HEK293 (cell line): Measurements from ENCODE around the gene EFCAB10.

ENCODE experiments used
- GLIS1 ChIP-seq: fragments of 450-650 bp; formaldehyde crosslinking; IDR thresholded peaks from 2 replicates; pipeline ENCODE4 v1.5.1; 2016; ENCODE audit warnings: missing biosample characterization, missing genetic modification characterization
- HIC1 ChIP-seq: fragments of 450-650 bp; formaldehyde crosslinking; IDR thresholded peaks from 2 replicates; pipeline ENCODE4 v1.5.1; 2016; ENCODE audit warnings: missing biosample characterization, missing genetic modification characterization
- KLF8 ChIP-seq: fragments of 450-650 bp; formaldehyde crosslinking; IDR thresholded peaks from 2 replicates; pipeline ENCODE4 v1.5.1; 2016; ENCODE audit warnings: missing biosample characterization, missing genetic modification characterization
- PBX3 ChIP-seq: sonication (generic); formaldehyde crosslinking; IDR thresholded peaks from 2 replicates; pipeline ENCODE4 v1.8.1; 2022; ENCODE audit warnings: mild to moderate bottlenecking, moderate library complexity, missing genetic modification reagents
- SALL2 ChIP-seq: fragments of 450-650 bp; formaldehyde crosslinking; IDR thresholded peaks from 2 replicates; pipeline ENCODE4 v1.5.0; 2017; ENCODE audit warnings: missing biosample characterization, mild to moderate bottlenecking, missing genetic modification characterization, borderline replicate concordance
- TCF7L2 ChIP-seq: IDR thresholded peaks from 2 replicates; pipeline ENCODE4 v1.6.1; 2011; ENCODE audit warnings: low read depth, mild to moderate bottlenecking, inconsistent platforms, low read length, moderate library complexity, borderline replicate concordance
- ZFP69B ChIP-seq: fragments of 450-650 bp; formaldehyde crosslinking; IDR thresholded peaks from 2 replicates; pipeline ENCODE4 v1.5.1; 2016; ENCODE audit warnings: missing biosample characterization, missing genetic modification characterization
- ZNF394 ChIP-seq: fragments of 450-650 bp; formaldehyde crosslinking; IDR thresholded peaks from 2 replicates; pipeline ENCODE4 v1.5.1; 2016; ENCODE audit warnings: missing biosample characterization, missing genetic modification characterization, mild to moderate bottlenecking, moderate library complexity, borderline replicate concordance
- ZNF404 ChIP-seq: fragments of 450-650 bp; formaldehyde crosslinking; IDR thresholded peaks from 2 replicates; pipeline ENCODE4 v1.5.1; 2017; ENCODE audit warnings: missing biosample characterization, missing genetic modification characterization
- ZNF621 ChIP-seq: fragments of 450-650 bp; formaldehyde crosslinking; IDR thresholded peaks from 2 replicates; pipeline ENCODE4 v1.5.1; 2017; ENCODE audit warnings: missing biosample characterization, missing genetic modification characterization
- ZNF660 ChIP-seq: fragments of 450-650 bp; IDR thresholded peaks from 2 replicates; pipeline ENCODE4 v1.5.1; 2018; ENCODE audit warnings: missing biosample characterization, mild to moderate bottlenecking, missing genetic modification characterization
- TF ChIP-seq, protein P1 (sequence below): fragments of 450-650 bp; formaldehyde crosslinking; IDR thresholded peaks from 2 replicates; pipeline ENCODE4 v1.5.1; 2016; ENCODE audit warnings: missing biosample characterization, missing genetic modification characterization
- TF ChIP-seq, protein P2 (sequence below): fragments of 450-650 bp; formaldehyde crosslinking; IDR thresholded peaks from 2 replicates; pipeline ENCODE4 v1.5.1; 2016; ENCODE audit warnings: missing biosample characterization, missing genetic modification characterization
- TF ChIP-seq, protein P3 (sequence below): fragments of 450-650 bp; formaldehyde crosslinking; IDR thresholded peaks from 2 replicates; pipeline ENCODE4 v1.5.1; 2016; ENCODE audit warnings: missing biosample characterization, missing genetic modification characterization

- TF ChIP-seq, protein P1, sequence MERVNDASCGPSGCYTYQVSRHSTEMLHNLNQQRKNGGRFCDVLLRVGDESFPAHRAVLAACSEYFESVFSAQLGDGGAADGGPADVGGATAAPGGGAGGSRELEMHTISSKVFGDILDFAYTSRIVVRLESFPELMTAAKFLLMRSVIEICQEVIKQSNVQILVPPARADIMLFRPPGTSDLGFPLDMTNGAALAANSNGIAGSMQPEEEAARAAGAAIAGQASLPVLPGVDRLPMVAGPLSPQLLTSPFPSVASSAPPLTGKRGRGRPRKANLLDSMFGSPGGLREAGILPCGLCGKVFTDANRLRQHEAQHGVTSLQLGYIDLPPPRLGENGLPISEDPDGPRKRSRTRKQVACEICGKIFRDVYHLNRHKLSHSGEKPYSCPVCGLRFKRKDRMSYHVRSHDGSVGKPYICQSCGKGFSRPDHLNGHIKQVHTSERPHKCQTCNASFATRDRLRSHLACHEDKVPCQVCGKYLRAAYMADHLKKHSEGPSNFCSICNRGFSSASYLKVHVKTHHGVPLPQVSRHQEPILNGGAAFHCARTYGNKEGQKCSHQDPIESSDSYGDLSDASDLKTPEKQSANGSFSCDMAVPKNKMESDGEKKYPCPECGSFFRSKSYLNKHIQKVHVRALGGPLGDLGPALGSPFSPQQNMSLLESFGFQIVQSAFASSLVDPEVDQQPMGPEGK (tag by site-specific recombination): no peak
- no peak for TF ChIP-seq GLIS1 (tag by site-specific recombination)
- TF ChIP-seq ZNF660 (tag by site-specific recombination): no peak
- TF ChIP-seq, protein P2, sequence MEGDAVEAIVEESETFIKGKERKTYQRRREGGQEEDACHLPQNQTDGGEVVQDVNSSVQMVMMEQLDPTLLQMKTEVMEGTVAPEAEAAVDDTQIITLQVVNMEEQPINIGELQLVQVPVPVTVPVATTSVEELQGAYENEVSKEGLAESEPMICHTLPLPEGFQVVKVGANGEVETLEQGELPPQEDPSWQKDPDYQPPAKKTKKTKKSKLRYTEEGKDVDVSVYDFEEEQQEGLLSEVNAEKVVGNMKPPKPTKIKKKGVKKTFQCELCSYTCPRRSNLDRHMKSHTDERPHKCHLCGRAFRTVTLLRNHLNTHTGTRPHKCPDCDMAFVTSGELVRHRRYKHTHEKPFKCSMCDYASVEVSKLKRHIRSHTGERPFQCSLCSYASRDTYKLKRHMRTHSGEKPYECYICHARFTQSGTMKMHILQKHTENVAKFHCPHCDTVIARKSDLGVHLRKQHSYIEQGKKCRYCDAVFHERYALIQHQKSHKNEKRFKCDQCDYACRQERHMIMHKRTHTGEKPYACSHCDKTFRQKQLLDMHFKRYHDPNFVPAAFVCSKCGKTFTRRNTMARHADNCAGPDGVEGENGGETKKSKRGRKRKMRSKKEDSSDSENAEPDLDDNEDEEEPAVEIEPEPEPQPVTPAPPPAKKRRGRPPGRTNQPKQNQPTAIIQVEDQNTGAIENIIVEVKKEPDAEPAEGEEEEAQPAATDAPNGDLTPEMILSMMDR (tag by site-specific recombination): no peak
- TF ChIP-seq, protein P3, sequence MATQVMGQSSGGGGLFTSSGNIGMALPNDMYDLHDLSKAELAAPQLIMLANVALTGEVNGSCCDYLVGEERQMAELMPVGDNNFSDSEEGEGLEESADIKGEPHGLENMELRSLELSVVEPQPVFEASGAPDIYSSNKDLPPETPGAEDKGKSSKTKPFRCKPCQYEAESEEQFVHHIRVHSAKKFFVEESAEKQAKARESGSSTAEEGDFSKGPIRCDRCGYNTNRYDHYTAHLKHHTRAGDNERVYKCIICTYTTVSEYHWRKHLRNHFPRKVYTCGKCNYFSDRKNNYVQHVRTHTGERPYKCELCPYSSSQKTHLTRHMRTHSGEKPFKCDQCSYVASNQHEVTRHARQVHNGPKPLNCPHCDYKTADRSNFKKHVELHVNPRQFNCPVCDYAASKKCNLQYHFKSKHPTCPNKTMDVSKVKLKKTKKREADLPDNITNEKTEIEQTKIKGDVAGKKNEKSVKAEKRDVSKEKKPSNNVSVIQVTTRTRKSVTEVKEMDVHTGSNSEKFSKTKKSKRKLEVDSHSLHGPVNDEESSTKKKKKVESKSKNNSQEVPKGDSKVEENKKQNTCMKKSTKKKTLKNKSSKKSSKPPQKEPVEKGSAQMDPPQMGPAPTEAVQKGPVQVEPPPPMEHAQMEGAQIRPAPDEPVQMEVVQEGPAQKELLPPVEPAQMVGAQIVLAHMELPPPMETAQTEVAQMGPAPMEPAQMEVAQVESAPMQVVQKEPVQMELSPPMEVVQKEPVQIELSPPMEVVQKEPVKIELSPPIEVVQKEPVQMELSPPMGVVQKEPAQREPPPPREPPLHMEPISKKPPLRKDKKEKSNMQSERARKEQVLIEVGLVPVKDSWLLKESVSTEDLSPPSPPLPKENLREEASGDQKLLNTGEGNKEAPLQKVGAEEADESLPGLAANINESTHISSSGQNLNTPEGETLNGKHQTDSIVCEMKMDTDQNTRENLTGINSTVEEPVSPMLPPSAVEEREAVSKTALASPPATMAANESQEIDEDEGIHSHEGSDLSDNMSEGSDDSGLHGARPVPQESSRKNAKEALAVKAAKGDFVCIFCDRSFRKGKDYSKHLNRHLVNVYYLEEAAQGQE (tag by site-specific recombination): no peak
- no peak for TF ChIP-seq PBX3 (CRISPR knock-in tag)
- TF ChIP-seq ZNF404 (tag by site-specific recombination): no peak
- TF ChIP-seq ZNF621 (tag by site-specific recombination): no peak
- no peak for TF ChIP-seq KLF8 (tag by site-specific recombination)
- no peak for TF ChIP-seq TCF7L2
- TF ChIP-seq SALL2 (tag by site-specific recombination): no peak
- no peak for TF ChIP-seq ZFP69B (tag by site-specific recombination)
- no peak for TF ChIP-seq HIC1
- TF ChIP-seq ZNF394 (tag by site-specific recombination): no peak
These were observed 40.9 kb upstream of the EFCAB10 start for GRCh38 chr7:105622106-105622731.
